ENCODE measurements around the gene GHR. TPM values are rescaled to one million over a fixed set of nuclear protein-coding genes. Genes with fewer than 3 reads are reported as not detected.

The GHR gene
- total RNA-seq, 1 experiment from 2014 or later: 0.05 TPM

GRCh38 chr5:42643360-42643759 is 220.1 kb downstream of the GHR start:
- DNase-seq (ENCODE audit: low read depth, low spot score): no peak
- Histone ChIP-seq H3K36me3 (ENCODE audit: control insufficient read depth, insufficient read depth, low read length) (no peaks in the 10 kb centered on the region), H3K4me1 (ENCODE audit: control insufficient read depth, insufficient read depth, low read length) (no peaks in the 10 kb centered on the region), H3K27ac (ENCODE audit: low read length) (no peak overlapping the region), H3K9me3 (ENCODE audit: control insufficient read depth, insufficient read depth, low read depth, low read length) (no peaks in the 10 kb centered on the region), H3K4me3 (ENCODE audit: low read depth in 2 of 2, low read length in 2 of 2) (no peak overlapping the region), H3K27me3 (ENCODE audit: control insufficient read depth, insufficient read depth, low read length) (no peaks in the 10 kb centered on the region)
- TF ChIP-seq POLR2AphosphoS5 (IDR thresholded peaks at IDR 0.05; ENCODE audit: low read depth, low read length) (no peak), TCF7L2 (IDR thresholded peaks at IDR 0.05; ENCODE audit: low read depth, low read length) (no peak), REST (IDR thresholded peaks at IDR 0.05; ENCODE audit: insufficient read depth in 1 of 2, low read depth in 2 of 2, low read length in 1 of 2) (no peak), CTCF (IDR thresholded peaks at IDR 0.05) (no peak), SIN3A (IDR thresholded peaks at IDR 0.05; ENCODE audit: borderline replicate concordance, insufficient read depth, low read depth, low read length) (no peak)
- BruUV-seq (replicated peaks): no TSS peak
- no peak for ATAC-seq
- CTCF ChIA-PET: no interaction called here
- in situ Hi-C loops (cut with HindIII; ENCODE audit: low pct_unique_long_range_greater_than_20kb, low sequenced_read_pairs) (no loop called here), intact Hi-C loops (cut with micrococcal nuclease; ENCODE audit: unreplicated experiment) (no loop called here)
- POLR2A ChIA-PET: no interaction called here

- no peak for TF ChIP-seq CTCF (IDR thresholded peaks at IDR 0.05)
- TF ChIP-seq SIN3A (IDR thresholded peaks at IDR 0.05; ENCODE audit: borderline replicate concordance, insufficient read depth, low read depth, low read length): no peak
- no peak for TF ChIP-seq POLR2AphosphoS5 (IDR thresholded peaks at IDR 0.05; ENCODE audit: low read depth, low read length)
- no peak for TF ChIP-seq REST (IDR thresholded peaks at IDR 0.05; ENCODE audit: insufficient read depth in 1 of 2, low read depth in 2 of 2, low read length in 1 of 2)
- TF ChIP-seq TCF7L2 (IDR thresholded peaks at IDR 0.05; ENCODE audit: low read depth, low read length): no peak
- no peaks in the 10 kb centered on the region for H3K9me3 ChIP-seq (ENCODE audit: control insufficient read depth, insufficient read depth, low read depth, low read length)
- no peak for DNase-seq (ENCODE audit: low read depth, low spot score)
- no peak for ATAC-seq
- CTCF ChIA-PET: no interaction called here
- H3K27me3 ChIP-seq (ENCODE audit: control insufficient read depth, insufficient read depth, low read length): peaks cover 2% of the 10 kb centered on the region; the same call in 1 of the 2 replicates
- in situ Hi-C loops (cut with HindIII; ENCODE audit: low pct_unique_long_range_greater_than_20kb, low sequenced_read_pairs) (no loop called here), intact Hi-C loops (cut with micrococcal nuclease; ENCODE audit: unreplicated experiment) (no loop called here)
- H3K27ac ChIP-seq (ENCODE audit: low read length): no peak overlapping the region
- H3K4me1 ChIP-seq (ENCODE audit: control insufficient read depth, insufficient read depth, low read length): no peaks in the 10 kb centered on the region
- POLR2A ChIA-PET: no interaction called here
- no peaks in the 10 kb centered on the region for H3K36me3 ChIP-seq (ENCODE audit: control insufficient read depth, insufficient read depth, low read length)
- H3K4me3 ChIP-seq (ENCODE audit: low read depth in 2 of 2, low read length in 2 of 2): no peak overlapping the region
- BruUV-seq (replicated peaks): no TSS peak
Observed at GRCh38 chr5:42645138-42645537, 221.9 kb downstream of the GHR start.

Measured in Panc1 (cell line).